ENCODE results near the gene GRK7. TPM values are rescaled to one million over a fixed set of nuclear protein-coding genes. Genes with fewer than 3 reads are reported as not detected.

GRK7 gene
- total RNA-seq (2014; rRNA removed; shearing (Covaris generic)) = 0.04 TPM in 1 of 2 replicates, not detected in the other

GRCh38 chr3:141763088-141763750 is at the start of gene GRK7:
GRK7 (plus strand) TSS chr3:141763408; CDS start chr3:141778285, 14,877 bp downstream.
- no peaks in the 10 kb centered on the region; the same call in 1 of the 2 replicates for H3K27me3 ChIP-seq (ENCODE audit: control insufficient read depth, insufficient read depth, low read length)
- H3K4me3 ChIP-seq (ENCODE audit: insufficient read depth, low read depth, low read length) = peak within 1 kb of the TSS; percentile 24
- DNase-seq = no peak
- no peaks in the 10 kb centered on the region; the same call in 1 of the 2 replicates for H3K36me3 ChIP-seq (replicated peaks; ENCODE audit: control insufficient read depth, insufficient read depth, low read length)

- Histone ChIP-seq H3K36me3 (replicated peaks; ENCODE audit: control insufficient read depth, insufficient read depth, low read length) (no peaks in the 10 kb centered on the region; the same call in 1 of the 2 replicates), H3K4me3 (ENCODE audit: insufficient read depth, low read depth, low read length) (no peak overlapping the region), H3K27me3 (ENCODE audit: control insufficient read depth, insufficient read depth, low read length) (no peaks in the 10 kb centered on the region)
- DNase-seq = no peak
Observed at GRCh38 chr3:141714671-141715070, 48.5 kb upstream of the GRK7 start.

GRCh38 chr3:141722081-141722480 is 41.1 kb upstream of the GRK7 start:
- no peaks in the 10 kb centered on the region for H3K36me3 ChIP-seq (replicated peaks; ENCODE audit: control insufficient read depth, insufficient read depth, low read length)
- no peak for DNase-seq
- no peaks in the 10 kb centered on the region for H3K27me3 ChIP-seq (ENCODE audit: control insufficient read depth, insufficient read depth, low read length)
- H3K4me3 ChIP-seq (ENCODE audit: insufficient read depth, low read depth, low read length) = no peak overlapping the region

- H3K4me3 ChIP-seq (ENCODE audit: insufficient read depth, low read depth, low read length) = no peak overlapping the region
- H3K36me3 ChIP-seq (replicated peaks; ENCODE audit: control insufficient read depth, insufficient read depth, low read length) = no peaks in the 10 kb centered on the region
- no peaks in the 10 kb centered on the region for H3K27me3 ChIP-seq (ENCODE audit: control insufficient read depth, insufficient read depth, low read length)
- no peak for DNase-seq
Observed at GRCh38 chr3:141722648-141723047, 40.6 kb upstream of the GRK7 start.

GRCh38 chr3:141723255-141723654 is 40.0 kb upstream of the GRK7 start:
- Histone ChIP-seq H3K4me3 (ENCODE audit: insufficient read depth, low read depth, low read length) (no peak overlapping the region), H3K36me3 (replicated peaks; ENCODE audit: control insufficient read depth, insufficient read depth, low read length) (no peaks in the 10 kb centered on the region), H3K27me3 (ENCODE audit: control insufficient read depth, insufficient read depth, low read length) (no peaks in the 10 kb centered on the region)
- no peak for DNase-seq

GRCh38 chr3:141724186-141724585 is 39.0 kb upstream of the GRK7 start:
- DNase-seq = no peak
- no peak overlapping the region for H3K4me3 ChIP-seq (ENCODE audit: insufficient read depth, low read depth, low read length)
- H3K36me3 ChIP-seq (replicated peaks; ENCODE audit: control insufficient read depth, insufficient read depth, low read length) = no peaks in the 10 kb centered on the region
- H3K27me3 ChIP-seq (ENCODE audit: control insufficient read depth, insufficient read depth, low read length) = no peaks in the 10 kb centered on the region

- H3K4me3 ChIP-seq (ENCODE audit: insufficient read depth, low read depth, low read length) = no peak overlapping the region
- no peaks in the 10 kb centered on the region for H3K36me3 ChIP-seq (replicated peaks; ENCODE audit: control insufficient read depth, insufficient read depth, low read length)
- H3K27me3 ChIP-seq (ENCODE audit: control insufficient read depth, insufficient read depth, low read length) = no peaks in the 10 kb centered on the region
- no peak for DNase-seq
Observed at GRCh38 chr3:141725036-141725435, 38.2 kb upstream of the GRK7 start.

GRCh38 chr3:141726483-141726882 is 36.7 kb upstream of the GRK7 start:
- DNase-seq = no peak
- no peaks in the 10 kb centered on the region for H3K36me3 ChIP-seq (replicated peaks; ENCODE audit: control insufficient read depth, insufficient read depth, low read length)
- no peak overlapping the region for H3K4me3 ChIP-seq (ENCODE audit: insufficient read depth, low read depth, low read length)
- no peaks in the 10 kb centered on the region for H3K27me3 ChIP-seq (ENCODE audit: control insufficient read depth, insufficient read depth, low read length)

GRCh38 chr3:141728355-141728892 is 34.8 kb upstream of the GRK7 start:
- Histone ChIP-seq H3K4me3 (ENCODE audit: insufficient read depth, low read depth, low read length) (no peak overlapping the region), H3K36me3 (replicated peaks; ENCODE audit: control insufficient read depth, insufficient read depth, low read length) (no peaks in the 10 kb centered on the region), H3K27me3 (ENCODE audit: control insufficient read depth, insufficient read depth, low read length) (no peaks in the 10 kb centered on the region)
- no peak for DNase-seq

GRCh38 chr3:141729240-141729639 is 34.0 kb upstream of the GRK7 start:
- Histone ChIP-seq H3K27me3 (ENCODE audit: control insufficient read depth, insufficient read depth, low read length) (no peaks in the 10 kb centered on the region), H3K4me3 (ENCODE audit: insufficient read depth, low read depth, low read length) (no peak overlapping the region), H3K36me3 (replicated peaks; ENCODE audit: control insufficient read depth, insufficient read depth, low read length) (no peaks in the 10 kb centered on the region)
- no peak for DNase-seq

- no peak for DNase-seq
- H3K36me3 ChIP-seq (replicated peaks; ENCODE audit: control insufficient read depth, insufficient read depth, low read length) = no peaks in the 10 kb centered on the region
- no peaks in the 10 kb centered on the region for H3K27me3 ChIP-seq (ENCODE audit: control insufficient read depth, insufficient read depth, low read length)
- no peak overlapping the region for H3K4me3 ChIP-seq (ENCODE audit: insufficient read depth, low read depth, low read length)
Observed at GRCh38 chr3:141735176-141735575, 28.0 kb upstream of the GRK7 start.

- H3K4me3 ChIP-seq (ENCODE audit: insufficient read depth, low read depth, low read length) = no peak overlapping the region
- no peak for DNase-seq
- H3K36me3 ChIP-seq (replicated peaks; ENCODE audit: control insufficient read depth, insufficient read depth, low read length) = no peaks in the 10 kb centered on the region
- H3K27me3 ChIP-seq (ENCODE audit: control insufficient read depth, insufficient read depth, low read length) = no peaks in the 10 kb centered on the region
Observed at GRCh38 chr3:141735770-141736465, 27.3 kb upstream of the GRK7 start.

- Histone ChIP-seq H3K4me3 (ENCODE audit: insufficient read depth, low read depth, low read length) (no peak overlapping the region), H3K27me3 (ENCODE audit: control insufficient read depth, insufficient read depth, low read length) (no peaks in the 10 kb centered on the region), H3K36me3 (replicated peaks; ENCODE audit: control insufficient read depth, insufficient read depth, low read length) (no peaks in the 10 kb centered on the region)
- DNase-seq = no peak
Observed at GRCh38 chr3:141737093-141737492, 26.1 kb upstream of the GRK7 start.

GRCh38 chr3:141737678-141738021 is 25.6 kb upstream of the GRK7 start:
- DNase-seq = no peak
- Histone ChIP-seq H3K4me3 (ENCODE audit: insufficient read depth, low read depth, low read length) (peak overlapping the region; percentile 18), H3K27me3 (ENCODE audit: control insufficient read depth, insufficient read depth, low read length) (no peaks in the 10 kb centered on the region), H3K36me3 (replicated peaks; ENCODE audit: control insufficient read depth, insufficient read depth, low read length) (peaks cover 2% of the 10 kb centered on the region)

Measured in H7 (cell line).